Skeletal muscle tissue (tissue), 4 donors: ENCODE results near the gene TRA2A. TPM values are rescaled to one million over a fixed set of nuclear protein-coding genes. Genes with fewer than 3 reads are reported as not detected.
A peak's percentile ranks its signal among the peaks of the same experiment; 100 is the strongest.
"Not testable (repeated sequence)": the region's sequence is repeated elsewhere in the genome, so short reads cannot be mapped to it uniquely, and the experiment has no call there.

Experiments
- H3K27ac ChIP-seq: one replicate; pipeline ENCODE4 v1.7.0; 2013; ENCODE audit warnings: mild to moderate bottlenecking, low read depth, low read length, inconsistent platforms
- H3K27me3 ChIP-seq, 3 donors: one replicate each; pipeline ENCODE4 v1.7.0; 2013; ENCODE audit warnings: low read length in 3 of 3; ENCODE audit not compliant: control insufficient read depth in 3 of 3, insufficient read depth in 3 of 3
- H3K36me3 ChIP-seq, 3 donors: one replicate each; pipeline ENCODE4 v1.7.0; 2013; ENCODE audit warnings: low read length in 3 of 3; ENCODE audit not compliant: control insufficient read depth in 3 of 3, insufficient read depth in 3 of 3
- H3K4me1 ChIP-seq, 3 donors: one replicate each; pipeline ENCODE4 v1.7.0; 2013; ENCODE audit warnings: low read length in 3 of 3, mild to moderate bottlenecking in 3 of 3; ENCODE audit not compliant: control insufficient read depth in 3 of 3, insufficient read depth in 3 of 3
- H3K4me3 ChIP-seq, 3 donors: one replicate each; pipeline ENCODE4 v1.7.0; 2013; ENCODE audit warnings: low read length in 3 of 3
- H3K9ac ChIP-seq, 3 donors: one replicate each; pipeline ENCODE4 v1.7.0; 2013; ENCODE audit warnings: low read length in 3 of 3, mild to moderate bottlenecking in 3 of 3, moderate library complexity in 2 of 3, low read depth in 1 of 3
- H3K9me3 ChIP-seq, 3 donors: one replicate each; pipeline ENCODE4 v1.7.0; 2013; ENCODE audit warnings: low read length in 3 of 3; ENCODE audit not compliant: control insufficient read depth in 3 of 3
- total RNA-seq: library from RNA; depleted of rRNA; stranded (reverse); fragments of >200 nt; gene quantifications from one replicate; pipeline ENCODE4 v1.2.3, GENCODE V29; 2014
- donor health status: Osteomylitis.

Gene TRA2A
- total RNA-seq, 1 donor from 2014 or later, result 33.9 TPM

DNA sequence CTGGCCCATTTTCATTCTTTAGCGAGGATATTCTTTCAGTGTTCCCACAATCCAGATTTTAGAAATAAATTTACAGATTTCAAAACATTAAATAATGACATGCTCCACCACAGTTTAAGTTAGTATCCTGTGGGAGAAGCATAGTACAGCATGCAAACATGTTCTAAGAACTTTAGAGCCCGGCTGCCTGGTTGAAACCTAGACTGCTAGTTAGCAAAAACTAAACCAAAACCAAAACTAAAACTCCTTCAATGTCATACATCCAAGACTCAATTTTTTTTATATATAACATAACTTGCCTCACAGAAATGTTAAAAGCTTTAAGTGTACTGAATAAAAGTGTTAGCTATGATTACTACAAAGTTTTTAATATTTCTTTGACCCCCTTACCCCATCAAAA lies 17.0 kb downstream of the TRA2A start:
- H3K4me1 ChIP-seq, result no peaks in the 10 kb centered on the region
- no peak overlapping the region for H3K27ac ChIP-seq
- H3K36me3 ChIP-seq, result peaks cover 46 to 57% (median 53%) of the 10 kb centered on the region in 3 donors
- H3K27me3 ChIP-seq, result no peaks in the 10 kb centered on the region
- no peaks in the 10 kb centered on the region for H3K9me3 ChIP-seq
- H3K9ac ChIP-seq, result no peak overlapping the region
- no peak overlapping the region for H3K4me3 ChIP-seq

DNA sequence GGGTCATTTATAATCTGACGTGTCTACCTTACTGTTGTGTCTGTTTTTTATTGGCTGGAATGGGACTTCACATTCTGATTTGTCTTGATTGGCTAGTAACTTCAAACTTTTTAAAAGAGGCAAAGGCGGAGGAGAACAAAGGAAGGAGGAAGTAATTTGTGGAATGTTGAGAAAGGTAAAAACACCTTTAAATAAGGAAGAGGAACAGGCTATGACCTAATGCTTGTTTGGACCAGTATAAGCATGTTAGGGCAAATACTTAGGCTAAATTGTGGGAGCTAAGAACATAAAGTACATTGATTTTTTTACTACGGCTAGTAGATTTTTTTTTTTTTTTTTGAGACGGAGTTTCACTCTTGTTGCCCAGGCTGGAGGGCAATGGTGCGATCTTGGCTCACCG lies 18.0 kb downstream of the TRA2A start:
- H3K4me3 ChIP-seq, H3K27me3 ChIP-seq, H3K9ac ChIP-seq, H3K9me3 ChIP-seq, H3K27ac ChIP-seq, H3K4me1 ChIP-seq: not testable (repeated sequence)
- peaks cover 42 to 60% (median 55%) of the 10 kb centered on the region in 3 donors for H3K36me3 ChIP-seq

GRCh38 chr7:23494009-23494408 lies 37.8 kb downstream of the TRA2A start:
- H3K4me3 ChIP-seq, result no peak overlapping the region
- no peaks in the 10 kb centered on the region for H3K9me3 ChIP-seq
- H3K27me3 ChIP-seq, result peaks cover 0 to 6% (median 0%) of the 10 kb centered on the region in 3 donors
- H3K4me1 ChIP-seq, result peaks cover 0 to 7% (median 3%) of the 10 kb centered on the region in 3 donors
- no peaks in the 10 kb centered on the region for H3K36me3 ChIP-seq
- H3K27ac ChIP-seq, result no peak overlapping the region
- no peak overlapping the region for H3K9ac ChIP-seq

- H3K4me3 ChIP-seq, result no peak overlapping the region
- no peak overlapping the region for H3K27ac ChIP-seq
- H3K27me3 ChIP-seq, result peaks cover 0 to 6% (median 0%) of the 10 kb centered on the region in 3 donors
- peaks cover 0 to 7% (median 3%) of the 10 kb centered on the region in 3 donors for H3K4me1 ChIP-seq
- no peaks in the 10 kb centered on the region for H3K9me3 ChIP-seq
- H3K9ac ChIP-seq, result no peak overlapping the region
- H3K36me3 ChIP-seq, result no peaks in the 10 kb centered on the region
Observed at GRCh38 chr7:23491502-23491901, 40.3 kb downstream of the TRA2A start.

- peaks cover 0 to 7% (median 3%) of the 10 kb centered on the region in 3 donors for H3K4me1 ChIP-seq
- peak overlapping the region in 2 of 3 donors; percentile 40 to 61 for H3K9ac ChIP-seq
- no peak overlapping the region for H3K27ac ChIP-seq
- H3K36me3 ChIP-seq, result no peaks in the 10 kb centered on the region
- H3K27me3 ChIP-seq, result peaks cover 0 to 6% (median 0%) of the 10 kb centered on the region in 3 donors
- peak overlapping the region; percentile 56 to 68 (median 60) for H3K4me3 ChIP-seq
- no peaks in the 10 kb centered on the region for H3K9me3 ChIP-seq
Observed at GRCh38 chr7:23490357-23491135, 41.2 kb downstream of the TRA2A start.

GRCh38 chr7:23488714-23489113 lies 43.1 kb downstream of the TRA2A start:
- not testable (repeated sequence) for H3K27me3 ChIP-seq, H3K27ac ChIP-seq, H3K4me1 ChIP-seq, H3K4me3 ChIP-seq, H3K36me3 ChIP-seq, H3K9me3 ChIP-seq, H3K9ac ChIP-seq

DNA sequence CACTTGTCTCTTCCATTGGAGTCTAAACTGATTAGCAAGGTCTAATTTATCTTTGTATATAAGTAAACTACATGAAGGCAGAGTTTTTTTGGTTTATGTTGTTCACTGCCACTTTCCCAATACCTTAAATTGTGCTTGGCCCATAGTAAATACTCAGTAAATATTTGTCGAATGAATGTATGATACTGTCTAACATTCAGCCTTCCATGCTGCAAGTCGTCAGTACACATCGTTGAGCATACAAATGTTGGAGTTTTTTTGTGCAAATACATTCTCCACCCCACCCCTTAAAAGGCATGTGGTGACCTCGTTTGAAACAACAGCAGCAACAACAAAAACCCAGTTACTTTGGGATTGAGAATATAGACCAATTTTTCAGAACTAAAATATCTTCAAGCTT lies 44.1 kb downstream of the TRA2A start:
- Histone ChIP-seq H3K9me3 (no peaks in the 10 kb centered on the region), H3K36me3 (no peaks in the 10 kb centered on the region), H3K4me1 (peaks cover 0 to 7% (median 3%) of the 10 kb centered on the region in 3 donors), H3K27ac (no peak overlapping the region), H3K4me3 (no peak overlapping the region), H3K9ac (no peak overlapping the region), H3K27me3 (peaks cover 4 to 6% (median 5%) of the 10 kb centered on the region in 3 donors)

DNA sequence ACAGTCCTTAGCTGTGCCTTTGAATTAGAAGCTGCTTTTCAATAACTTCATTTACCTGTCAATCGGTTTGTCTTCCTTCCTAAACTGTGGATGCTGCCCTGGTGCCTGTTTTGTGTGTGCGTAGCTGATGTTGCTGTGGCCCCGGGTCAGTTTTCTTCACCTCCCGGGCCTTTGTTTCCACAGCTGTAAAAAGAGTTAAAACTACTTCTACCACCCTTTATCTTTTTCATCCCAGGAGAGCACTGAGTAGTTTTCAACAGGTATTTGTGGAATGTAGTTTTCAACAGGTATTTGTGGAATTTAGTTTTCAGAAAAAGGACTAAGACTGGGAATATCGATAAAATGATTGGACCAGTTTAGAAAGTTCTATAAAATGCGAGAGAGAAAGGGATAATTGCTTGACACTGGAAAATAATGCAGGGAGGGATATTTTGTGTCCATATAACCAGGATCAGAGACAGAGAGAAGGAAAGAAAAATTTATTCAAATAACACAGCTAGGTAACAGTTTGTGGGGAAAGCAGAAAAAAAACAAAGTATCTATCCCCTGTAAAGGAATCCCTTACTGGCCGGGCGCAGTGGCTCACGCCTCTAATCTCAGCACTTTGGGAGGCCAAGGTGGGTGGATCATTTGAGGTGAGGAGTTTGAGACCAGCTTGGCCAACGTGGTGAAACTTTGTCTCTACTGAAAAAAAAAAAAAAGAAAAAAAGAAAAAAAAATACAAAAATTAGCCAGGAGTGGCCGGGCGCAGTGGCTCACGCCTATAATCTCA lies 45.6 kb downstream of the TRA2A start:
- no peak overlapping the region for H3K9ac ChIP-seq
- H3K4me1 ChIP-seq, result peaks cover 0 to 7% (median 3%) of the 10 kb centered on the region in 3 donors
- H3K9me3 ChIP-seq, result no peaks in the 10 kb centered on the region
- no peak overlapping the region for H3K4me3 ChIP-seq
- H3K27me3 ChIP-seq, result peaks cover 5 to 6% (median 6%) of the 10 kb centered on the region in 3 donors
- H3K36me3 ChIP-seq, result no peaks in the 10 kb centered on the region
- no peak overlapping the region for H3K27ac ChIP-seq

DNA sequence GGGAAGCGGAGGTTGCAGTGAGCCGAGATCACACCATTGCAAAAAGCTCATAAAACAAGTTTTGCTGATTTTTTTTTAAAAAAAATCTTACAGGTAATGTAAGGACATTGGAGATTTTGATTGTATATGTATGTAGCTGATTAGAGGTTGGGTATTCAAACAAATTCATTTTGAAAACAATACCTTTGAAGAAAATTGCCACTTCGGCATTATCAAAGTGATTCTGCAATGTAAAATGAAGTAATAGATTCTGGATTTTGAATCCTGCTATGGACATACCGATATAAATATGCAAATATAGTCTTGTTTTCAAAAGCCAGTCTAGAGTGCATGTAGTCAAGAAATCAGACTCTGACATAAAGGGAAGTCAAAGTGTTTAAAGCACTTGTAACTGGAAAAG lies 49.1 kb downstream of the TRA2A start:
- H3K9me3 ChIP-seq, result no peaks in the 10 kb centered on the region
- no peaks in the 10 kb centered on the region for H3K36me3 ChIP-seq
- no peak overlapping the region for H3K4me3 ChIP-seq
- no peak overlapping the region for H3K27ac ChIP-seq
- no peak overlapping the region for H3K9ac ChIP-seq
- peaks cover 10 to 26% (median 22%) of the 10 kb centered on the region in 3 donors for H3K27me3 ChIP-seq
- no peaks in the 10 kb centered on the region for H3K4me1 ChIP-seq
